ENCODE measurements around the gene CXCL12.

DNA sequence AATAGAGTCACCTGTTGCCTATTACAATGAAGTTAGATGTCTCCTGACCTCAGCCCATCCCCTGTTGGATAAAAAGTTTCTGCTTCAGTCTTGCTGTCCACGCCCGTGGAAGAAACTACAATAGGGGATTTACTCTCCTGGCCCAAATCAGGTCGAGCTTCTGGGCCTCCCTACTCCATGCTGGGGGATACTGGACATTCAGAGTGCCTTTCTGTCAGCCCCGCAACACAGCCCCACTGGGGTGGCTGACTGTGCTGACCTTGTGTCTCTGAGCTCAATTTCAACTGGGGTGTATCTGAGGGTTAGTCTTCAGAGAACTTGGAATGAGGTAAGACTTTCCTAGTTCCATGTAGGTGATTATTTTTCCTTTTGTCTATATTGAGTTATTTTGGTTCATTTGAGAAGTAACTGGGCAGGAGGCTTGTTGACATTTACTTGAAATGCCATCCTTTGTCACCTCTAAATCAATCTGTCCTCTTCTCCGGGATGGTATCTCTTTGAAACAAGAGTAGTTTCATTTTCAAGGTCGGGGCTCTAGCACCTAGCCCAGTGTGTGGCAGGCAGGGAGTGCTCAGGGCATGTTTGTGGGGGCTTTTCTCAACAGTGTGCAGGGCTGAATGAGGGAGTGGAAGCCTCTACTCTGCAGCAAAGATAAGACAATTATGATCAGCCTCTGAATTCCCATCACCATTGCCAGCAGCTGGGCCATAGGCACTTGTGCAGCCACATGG, 17.7 kb upstream of the CXCL12 start:
- TF ChIP-seq, protein P1, sequence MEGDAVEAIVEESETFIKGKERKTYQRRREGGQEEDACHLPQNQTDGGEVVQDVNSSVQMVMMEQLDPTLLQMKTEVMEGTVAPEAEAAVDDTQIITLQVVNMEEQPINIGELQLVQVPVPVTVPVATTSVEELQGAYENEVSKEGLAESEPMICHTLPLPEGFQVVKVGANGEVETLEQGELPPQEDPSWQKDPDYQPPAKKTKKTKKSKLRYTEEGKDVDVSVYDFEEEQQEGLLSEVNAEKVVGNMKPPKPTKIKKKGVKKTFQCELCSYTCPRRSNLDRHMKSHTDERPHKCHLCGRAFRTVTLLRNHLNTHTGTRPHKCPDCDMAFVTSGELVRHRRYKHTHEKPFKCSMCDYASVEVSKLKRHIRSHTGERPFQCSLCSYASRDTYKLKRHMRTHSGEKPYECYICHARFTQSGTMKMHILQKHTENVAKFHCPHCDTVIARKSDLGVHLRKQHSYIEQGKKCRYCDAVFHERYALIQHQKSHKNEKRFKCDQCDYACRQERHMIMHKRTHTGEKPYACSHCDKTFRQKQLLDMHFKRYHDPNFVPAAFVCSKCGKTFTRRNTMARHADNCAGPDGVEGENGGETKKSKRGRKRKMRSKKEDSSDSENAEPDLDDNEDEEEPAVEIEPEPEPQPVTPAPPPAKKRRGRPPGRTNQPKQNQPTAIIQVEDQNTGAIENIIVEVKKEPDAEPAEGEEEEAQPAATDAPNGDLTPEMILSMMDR (IDR thresholded peaks at IDR 0.05; ENCODE audit: borderline replicate concordance, extremely low read depth, low read length, poor library complexity, severe bottlenecking) = no peak
- no peak for TF ChIP-seq EZH2 (IDR thresholded peaks at IDR 0.05; ENCODE audit: borderline replicate concordance, low read depth, low read length, severe bottlenecking)

All from DND-41 (cell line).